ENCODE data around the gene GPN3.
"Not testable (repeated sequence)": the region's sequence is repeated elsewhere in the genome, so short reads cannot be mapped to it uniquely, and the experiment has no call there.

Gene GPN3

DNA sequence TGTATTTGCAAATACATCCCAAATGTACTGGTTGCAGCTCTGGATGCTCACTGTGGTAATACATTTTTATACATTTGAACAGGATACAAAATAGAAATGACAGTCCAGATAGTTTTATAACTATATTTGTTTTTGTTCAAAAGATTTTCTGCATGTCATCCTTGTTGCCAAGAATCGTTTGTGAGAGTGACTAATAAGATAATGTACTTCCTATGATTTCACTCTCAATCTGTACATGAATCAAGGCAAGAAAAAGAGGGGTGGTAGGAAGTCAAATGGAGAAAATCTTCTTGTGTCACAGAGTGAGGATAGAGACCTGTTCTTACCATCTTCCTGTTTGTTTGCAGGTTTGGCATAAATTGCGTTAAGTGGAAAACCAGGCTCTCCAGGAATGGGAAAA lies 31.8 kb downstream of the GPN3 start:
- no peak for DNase-seq

DNA sequence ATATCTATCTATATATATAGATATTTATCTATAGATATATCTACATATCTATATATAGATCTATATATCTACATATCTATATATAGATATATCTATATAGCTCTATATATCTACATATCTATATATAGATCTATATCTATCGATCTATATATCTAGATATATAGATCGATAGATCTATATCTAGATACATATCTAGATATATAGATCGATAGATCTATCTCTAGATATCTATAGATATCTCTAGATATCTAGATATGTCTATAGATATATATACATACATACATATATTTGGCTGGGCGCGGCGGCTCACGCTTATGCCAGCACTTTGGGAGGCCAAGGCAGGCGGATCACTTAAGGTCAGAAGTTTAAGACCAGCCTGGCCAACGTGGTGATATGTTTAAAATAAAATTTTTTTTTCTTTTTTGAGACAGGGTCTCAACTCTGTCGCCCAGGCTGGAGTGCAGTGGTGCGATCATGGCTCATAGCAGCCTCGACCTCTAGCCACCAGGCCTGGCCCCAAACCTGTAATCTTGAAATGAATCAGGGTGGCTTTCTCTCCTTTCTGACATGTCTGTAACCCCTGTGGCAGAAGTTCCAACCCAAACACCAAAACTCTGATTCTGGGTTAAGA lies 36.0 kb downstream of the GPN3 start:
- DNase-seq: no peak

DNA sequence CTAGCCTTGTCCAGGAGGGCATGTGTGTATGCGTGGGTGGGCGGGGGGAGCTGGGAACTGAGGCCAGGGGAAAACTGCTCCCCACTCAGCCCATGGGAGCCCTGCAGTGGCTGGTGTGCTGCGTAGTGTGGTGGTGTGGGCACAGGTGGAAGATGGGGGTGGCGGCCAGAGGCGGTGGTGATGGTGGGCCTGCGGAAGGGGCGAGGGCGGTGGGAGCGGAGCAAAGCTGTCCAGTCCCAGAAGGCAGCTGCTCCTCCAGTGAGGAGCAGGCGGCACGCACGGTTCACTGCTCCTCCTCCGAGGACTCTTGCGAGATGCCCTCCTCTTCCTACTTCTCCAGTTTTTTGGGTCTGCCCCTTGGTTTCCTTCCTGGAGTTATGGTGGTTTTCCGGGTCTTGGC lies 38.4 kb downstream of the GPN3 start:
- DNase-seq: not testable (repeated sequence)

DNA sequence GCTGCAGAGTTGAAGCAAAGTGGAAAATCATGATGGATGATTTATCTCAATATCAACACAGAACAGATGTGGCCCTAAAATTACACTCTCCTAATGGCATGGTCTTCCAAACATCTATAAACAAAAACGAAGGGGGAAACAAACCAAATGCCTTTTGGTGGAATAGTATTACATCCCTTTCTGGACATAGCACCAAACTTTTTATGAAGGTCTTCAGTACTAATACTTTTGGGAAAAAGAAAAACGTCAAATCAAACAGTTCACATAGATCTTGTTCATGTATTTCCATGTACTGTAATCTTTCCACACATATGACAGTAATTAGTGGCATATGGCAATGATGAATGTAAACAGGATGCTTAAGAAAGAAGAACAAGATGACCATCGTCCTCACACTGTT lies 41.7 kb downstream of the GPN3 start:
- DNase-seq: no peak

DNA sequence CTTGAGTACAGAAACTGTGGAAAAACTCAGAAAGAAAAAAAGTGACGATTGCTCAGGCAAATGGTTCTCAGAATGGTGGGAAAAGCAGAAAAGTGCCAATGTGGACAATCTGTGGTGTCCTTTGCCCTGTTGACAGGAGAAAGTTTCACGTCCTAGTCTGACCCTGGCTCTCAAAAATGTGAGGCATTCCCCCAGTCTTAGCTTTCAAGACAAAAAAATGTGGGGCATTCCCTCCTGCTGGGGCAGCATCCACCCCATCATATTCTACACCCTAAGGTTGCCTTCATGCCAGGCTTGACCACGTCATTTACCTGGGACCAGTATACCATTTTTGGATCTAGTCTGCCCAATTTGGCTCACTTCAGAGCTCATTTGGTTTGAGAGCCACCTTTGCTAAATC lies 43.8 kb downstream of the GPN3 start:
- DNase-seq: no peak

DNA sequence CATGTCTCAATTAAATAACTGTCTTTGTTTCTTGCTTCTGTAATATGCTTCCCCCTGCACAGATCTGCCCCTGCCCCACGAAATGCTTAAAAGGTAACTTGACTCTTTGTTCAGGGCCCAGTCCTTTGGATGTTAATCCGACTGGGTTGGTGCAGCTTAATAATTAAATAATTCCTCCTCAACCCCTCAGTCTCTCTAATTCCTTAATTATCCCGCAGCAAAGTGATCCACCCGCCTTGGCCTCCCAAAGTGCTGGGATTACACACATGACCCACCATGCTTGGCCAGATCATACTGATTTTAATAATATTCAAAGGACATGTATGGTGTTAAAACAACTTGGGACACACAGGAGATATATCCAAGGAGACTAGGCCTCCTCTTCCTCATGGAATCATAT lies 46.4 kb downstream of the GPN3 start:
- DNase-seq: no peak

DNA sequence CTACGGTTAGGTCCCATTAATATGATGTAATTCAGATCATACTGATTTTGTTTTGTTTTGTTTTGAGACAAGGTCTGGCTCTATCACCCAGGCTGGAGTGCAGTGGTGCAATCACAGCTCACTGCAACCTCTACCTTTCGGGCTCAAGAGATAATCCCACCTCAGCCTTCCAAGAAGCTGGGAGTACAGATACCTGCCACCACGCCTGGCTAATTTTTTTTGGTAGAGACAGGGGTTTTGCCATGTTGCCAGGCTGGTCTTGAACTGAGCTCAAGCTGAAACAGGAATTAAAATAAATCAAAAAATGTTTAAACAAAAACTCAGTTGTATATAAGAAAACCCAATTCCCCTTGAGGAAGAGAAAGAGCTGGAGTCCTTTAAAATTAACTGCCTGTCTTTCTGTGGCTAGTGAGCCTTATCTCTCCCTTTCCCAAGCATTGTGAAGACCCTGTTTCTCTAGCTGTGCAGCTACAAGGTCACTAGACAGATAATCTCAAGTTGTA lies 46.8 kb downstream of the GPN3 start:
- DNase-seq: no peak

DNA sequence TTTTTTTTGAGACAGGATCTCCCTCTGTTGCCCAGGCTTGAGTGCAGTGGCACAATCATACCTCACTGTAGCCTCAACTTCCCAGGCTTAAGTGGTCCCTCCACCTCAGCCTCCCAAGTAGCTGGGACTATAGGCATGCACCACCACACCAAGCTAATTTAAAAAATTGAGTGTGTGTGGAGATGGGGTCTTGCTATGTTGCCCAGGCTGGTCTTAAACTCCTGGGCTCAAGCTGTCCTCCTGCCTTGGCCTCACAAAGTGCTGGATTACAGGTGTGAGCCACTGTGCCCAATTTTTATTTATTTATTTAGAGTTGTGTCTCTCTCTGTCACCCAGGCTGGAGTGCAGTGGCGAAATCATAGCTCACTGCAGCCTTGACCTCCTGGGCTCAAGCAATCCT lies 47.4 kb downstream of the GPN3 start:
- not testable (repeated sequence) for DNase-seq

DNA sequence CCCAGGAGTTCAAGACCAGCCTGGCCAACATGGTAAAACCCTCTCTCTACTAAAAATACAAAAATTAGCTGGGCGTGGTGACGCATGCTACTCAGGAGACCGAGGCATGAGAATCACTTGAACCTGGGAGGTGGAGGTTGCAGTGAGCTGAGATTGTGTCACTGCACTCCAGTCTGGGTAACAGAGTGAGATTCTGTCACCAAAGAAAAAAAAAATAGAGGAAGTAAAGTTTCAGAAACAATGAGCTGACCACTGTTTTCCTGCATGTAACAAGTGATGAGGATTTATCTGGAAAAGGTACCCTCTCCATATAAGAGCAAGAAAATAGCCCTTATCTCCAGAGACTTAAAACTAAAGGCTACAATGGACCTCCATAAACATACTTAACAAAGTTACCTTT lies 50.9 kb downstream of the GPN3 start:
- not testable (repeated sequence) for DNase-seq

DNA sequence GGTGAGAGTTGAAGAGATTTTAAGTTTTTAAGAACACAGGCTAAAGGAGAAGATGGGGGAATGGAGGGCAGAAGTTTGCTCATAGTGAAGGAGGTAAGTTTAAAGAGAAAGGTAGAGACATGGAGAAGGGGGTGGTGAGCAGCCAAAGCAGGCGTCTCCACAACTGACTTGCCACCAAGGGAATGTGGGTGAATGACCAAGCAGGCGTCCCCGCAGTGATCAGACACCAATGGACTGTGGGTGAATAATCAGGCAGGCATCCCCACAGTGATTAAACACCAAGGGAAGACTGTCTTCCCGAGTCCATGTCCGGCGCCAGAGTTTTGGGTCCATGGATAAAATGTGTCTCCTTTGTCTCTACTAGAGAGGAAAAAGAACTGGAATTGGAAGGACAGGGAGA lies 58.0 kb downstream of the GPN3 start:
- DNase-seq: not testable (repeated sequence)

DNA sequence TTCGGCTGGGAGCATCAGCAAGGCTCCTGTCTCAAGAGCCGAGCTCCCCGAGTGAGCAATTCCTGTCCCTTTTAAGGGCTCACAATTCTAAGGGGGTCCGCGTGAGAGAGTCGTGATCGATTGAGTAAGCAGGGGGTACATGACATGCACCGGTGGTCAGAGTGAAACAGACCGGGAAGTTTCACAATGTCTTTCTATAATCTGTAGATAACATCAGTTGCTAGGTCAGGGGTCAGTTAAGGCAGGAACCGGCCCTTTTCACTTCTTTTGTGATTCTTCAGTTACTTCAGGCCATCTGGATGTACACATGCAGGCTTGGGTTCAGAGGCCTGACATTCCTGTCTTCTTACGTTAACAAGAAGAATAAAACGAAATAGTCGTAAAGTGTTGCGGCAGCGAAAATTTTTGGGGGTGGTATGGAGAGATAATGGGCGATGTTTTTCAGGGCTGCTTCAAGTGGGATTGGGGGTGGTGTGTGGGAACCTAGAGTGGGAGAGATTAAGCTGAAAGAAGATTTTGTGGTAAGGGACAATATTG lies 62.9 kb downstream of the GPN3 start:
- not testable (repeated sequence) for DNase-seq

DNA sequence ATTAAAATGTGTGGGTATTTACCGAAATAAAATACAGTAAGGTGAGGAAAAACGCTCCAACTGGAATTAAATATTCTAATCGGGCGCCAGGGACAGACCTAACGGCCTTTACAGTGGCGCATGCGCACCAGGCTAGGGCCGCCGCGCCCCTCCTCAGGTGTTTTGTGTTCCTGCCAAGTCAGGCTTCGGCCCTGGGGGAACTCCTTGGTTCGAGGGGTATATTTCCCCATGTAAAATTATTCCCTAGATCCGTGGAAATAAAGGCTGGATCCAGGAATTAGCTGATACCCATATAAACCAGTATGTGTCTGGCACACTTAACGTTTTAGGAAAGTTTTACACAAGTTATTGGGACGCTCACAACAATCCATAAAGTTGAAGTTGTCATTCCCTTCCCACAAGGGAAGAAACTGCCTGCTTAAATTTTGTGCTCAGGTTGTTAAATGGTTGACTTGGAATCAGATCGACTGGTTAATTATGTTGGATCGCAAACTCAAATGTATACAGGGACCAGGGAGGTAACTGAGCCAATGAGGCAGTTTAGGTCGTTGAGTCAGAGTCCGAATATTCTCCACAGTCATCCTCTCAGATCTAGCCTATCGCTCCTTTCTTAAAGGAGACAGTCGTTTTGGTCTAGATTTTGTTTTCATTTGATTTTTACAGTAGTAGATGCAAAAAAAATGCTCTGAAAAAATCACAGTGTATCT lies 63.9 kb downstream of the GPN3 start:
- no peak for DNase-seq

DNA sequence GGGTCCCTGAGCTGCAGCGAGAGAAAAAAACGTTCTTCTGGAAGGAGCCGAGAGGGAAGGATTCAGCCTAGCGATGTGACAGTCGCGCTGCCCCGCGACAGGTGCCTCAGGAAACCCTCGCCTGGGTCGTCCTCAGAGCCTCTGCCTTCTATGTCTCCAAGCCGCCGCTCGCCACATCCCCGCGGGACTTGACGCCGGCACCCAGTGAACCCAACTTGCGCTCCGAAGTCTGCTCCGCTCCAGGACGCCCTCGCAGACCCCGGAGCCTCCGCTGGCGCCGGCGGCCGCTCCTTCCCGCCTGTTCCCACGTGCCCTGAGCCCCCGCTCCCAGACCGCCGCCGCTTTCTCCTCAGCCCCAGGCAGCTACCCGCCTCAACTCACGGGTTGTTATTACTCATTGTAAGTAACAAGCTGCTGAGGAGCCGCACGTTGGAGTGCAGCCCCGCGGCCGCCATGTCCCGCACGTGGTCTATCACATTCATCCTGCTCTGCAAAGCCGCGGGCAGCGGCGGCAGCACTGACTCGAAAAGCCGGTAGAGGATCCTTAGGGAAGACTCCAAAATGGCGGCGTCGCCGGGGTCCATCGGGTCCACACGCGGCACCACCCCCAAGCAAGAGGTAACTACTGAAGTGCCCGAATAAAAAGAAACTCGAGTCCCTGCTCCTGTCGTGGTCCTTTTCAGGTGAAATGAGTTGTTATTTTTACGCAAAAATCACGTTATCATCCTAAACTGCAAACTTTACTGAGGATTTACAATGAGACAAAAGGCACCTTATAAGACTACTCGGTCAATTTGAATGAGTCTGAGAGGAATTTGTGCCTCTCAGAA lies 64.7 kb downstream of the GPN3 start, which contains the start of gene ANAPC7:
ANAPC7 (minus strand) TSS at position 563 of the 830 bp plus-strand sequence; CDS start at position 482, 81 bp downstream.
- no peak for DNase-seq

Measured in cortex of kidney (tissue), 1 donor.